DOHH2 (cell line): ENCODE measurements around the gene ZNF132.

Experiments
- H3F3A ChIP-seq: fragments of 200-600 bp; sonication (generic), shearing (Covaris generic); 2 replicates; pipeline ENCODE4 v1.6.0; 2016; ENCODE audit warnings: antibody characterized with exemption, mild to moderate bottlenecking; ENCODE audit not compliant: control insufficient read depth, insufficient read depth
- H3K27ac ChIP-seq: fragments of 200-600 bp; sonication (generic); 2 replicates; pipeline ENCODE4 v1.5.1; 2014; ENCODE audit warnings: low read depth, mild to moderate bottlenecking, low read length, moderate library complexity
- H3K27me3 ChIP-seq: fragments of 200-600 bp; sonication (generic); 2 replicates; pipeline ENCODE4 v1.6.1; 2014; ENCODE audit warnings: mild to moderate bottlenecking, low read length, mixed read lengths; ENCODE audit not compliant: control insufficient read depth
- H3K36me3 ChIP-seq: fragments of 200-600 bp; sonication (generic); 2 replicates; pipeline ENCODE4 v1.6.1; 2014; ENCODE audit warnings: mild to moderate bottlenecking, low read length, moderate library complexity, mixed read lengths; ENCODE audit not compliant: control insufficient read depth
- H3K4me1 ChIP-seq: fragments of 200-600 bp; sonication (generic); 2 replicates; pipeline ENCODE4 v1.6.1; 2014; ENCODE audit warnings: mild to moderate bottlenecking, low read length, mixed read lengths; ENCODE audit not compliant: control insufficient read depth
- H3K4me2 ChIP-seq: fragments of 200-600 bp; sonication (generic); 2 replicates; pipeline ENCODE4 v1.6.0; 2014; ENCODE audit warnings: mild to moderate bottlenecking, low read length, moderate library complexity
- H3K4me3 ChIP-seq: fragments of 200-600 bp; sonication (generic); 2 replicates; pipeline ENCODE4 v1.5.1; 2014; ENCODE audit warnings: mild to moderate bottlenecking, low read length, mixed read lengths
- H3K79me2 ChIP-seq: fragments of 200-600 bp; sonication (generic); 2 replicates; pipeline ENCODE4 v1.6.1; 2014; ENCODE audit warnings: mild to moderate bottlenecking, low read length, mixed read lengths; ENCODE audit not compliant: control insufficient read depth
- H3K9me2 ChIP-seq: fragments of 200-600 bp; sonication (generic); replicated peaks from 2 replicates; pipeline ENCODE4 v1.6.1; 2014; ENCODE audit warnings: mild to moderate bottlenecking, low read length, mixed read lengths; ENCODE audit not compliant: control insufficient read depth
- H3K9me3 ChIP-seq: fragments of 200-600 bp; sonication (generic); 2 replicates; pipeline ENCODE4 v1.6.1; 2014; ENCODE audit warnings: antibody characterized with exemption, low read length, mixed read lengths; ENCODE audit not compliant: control insufficient read depth, insufficient read depth
- H4K20me1 ChIP-seq: fragments of 200-600 bp; sonication (generic); 2 replicates; pipeline ENCODE4 v1.6.0; 2014; ENCODE audit warnings: low read depth, mild to moderate bottlenecking, antibody characterized with exemption, low read length, moderate library complexity; ENCODE audit not compliant: control insufficient read depth, insufficient read depth
- CTCF ChIP-seq: fragments of 200-600 bp; sonication (generic); IDR thresholded peaks from one replicate; pipeline ENCODE4 v1.5.1; 2014; ENCODE audit warnings: antibody characterized with exemption, mild to moderate bottlenecking, low read depth, low read length; ENCODE audit not compliant: poor library complexity, severe bottlenecking
- EZH2phosphoT487 ChIP-seq: fragments of 200-600 bp; sonication (generic); IDR thresholded peaks from 2 replicates; pipeline ENCODE4 v1.6.1; 2017; ENCODE audit warnings: borderline replicate concordance, mild to moderate bottlenecking, antibody characterized with exemption, low read length, moderate library complexity, mixed read lengths

ZNF132 gene

GRCh38 chr19:58455306-58455705 lies 15.4 kb upstream of the ZNF132 start:
- Histone ChIP-seq H3K36me3 (peaks cover 23% of the 10 kb centered on the region), H3K79me2 (peaks cover 6% of the 10 kb centered on the region), H3K4me3 (no peak overlapping the region), H3K4me1 (peaks cover 14% of the 10 kb centered on the region), H3K4me2 (no peak overlapping the region), H4K20me1 (no peaks in the 10 kb centered on the region), H3K9me3 (0 out of 2 replicates have a peak, but pooled peaks cover 3% of the 10 kb centered on the region), H3K27ac (no peak overlapping the region), H3K27me3 (peaks cover 7% of the 10 kb centered on the region), H3K9me2 (no peaks in the 10 kb centered on the region), H3F3A (no peaks in the 10 kb centered on the region)
- no peak for TF ChIP-seq EZH2phosphoT487
- TF ChIP-seq CTCF: no peak

DNA sequence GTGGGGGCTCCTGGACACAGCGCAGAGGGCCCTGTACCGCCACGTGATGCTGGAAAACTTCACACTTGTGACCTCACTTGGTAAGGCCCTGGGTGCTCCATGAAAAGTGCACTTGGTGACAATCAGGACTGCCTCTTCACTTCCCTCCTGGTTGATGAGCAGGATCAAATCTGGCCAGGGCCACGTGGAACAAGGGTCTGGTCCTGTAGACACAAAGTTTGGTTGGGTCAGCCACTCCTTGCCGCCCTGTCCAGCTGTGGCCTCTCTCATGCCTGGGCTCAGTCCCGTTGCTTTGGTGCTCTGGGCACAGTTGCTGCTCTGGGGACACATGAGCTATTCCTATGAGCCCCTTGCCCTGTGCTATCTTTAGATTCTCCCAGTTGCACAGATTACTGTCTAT lies 13.8 kb upstream of the ZNF132 start:
- Histone ChIP-seq H4K20me1 (no peaks in the 10 kb centered on the region), H3K9me2 (no peaks in the 10 kb centered on the region), H3K27ac (no peak overlapping the region), H3K36me3 (peaks cover 23% of the 10 kb centered on the region), H3K4me3 (no peak overlapping the region), H3K9me3 (peaks cover 17% of the 10 kb centered on the region), H3K4me2 (no peak overlapping the region), H3K4me1 (peaks cover 14% of the 10 kb centered on the region), H3F3A (no peaks in the 10 kb centered on the region), H3K27me3 (peaks cover 7% of the 10 kb centered on the region), H3K79me2 (peaks cover 6% of the 10 kb centered on the region)
- TF ChIP-seq EZH2phosphoT487: no peak
- no peak for TF ChIP-seq CTCF

- Histone ChIP-seq H3F3A (no peaks in the 10 kb centered on the region), H3K4me1 (peaks cover 14% of the 10 kb centered on the region), H3K9me3 (peaks cover 23% of the 10 kb centered on the region), H3K27ac (no peak within 1 kb of the TSS), H3K9me2 (no peaks in the 10 kb centered on the region), H3K4me3 (peak within 1 kb of the TSS; percentile 87), H3K79me2 (peaks cover 6% of the 10 kb centered on the region), H4K20me1 (no peaks in the 10 kb centered on the region), H3K4me2 (peak within 1 kb of the TSS; percentile 97), H3K36me3 (peaks cover 16% of the 10 kb centered on the region), H3K27me3 (peaks cover 7% of the 10 kb centered on the region)
- TF ChIP-seq EZH2phosphoT487 (no peak), CTCF (peak; percentile 19)
Measured at GRCh38 chr19:58451358-58452101, 11.6 kb upstream of the ZNF132 start, which contains the start of gene ZNF324B. ZNF324B (plus strand) TSS chr19:58451622; CDS start chr19:58453702, 2,080 bp downstream.
